H9 (cell line): Measurements from ENCODE around the gene TSPAN18. TPM values are rescaled to one million over a fixed set of nuclear protein-coding genes. Genes with fewer than 3 reads are reported as not detected.

ENCODE experiments used
- DNase-seq: peaks from one replicate; pipeline ENCODE4 v3.0.0-alpha.2; 2017
- H2AFZ ChIP-seq: one replicate; pipeline ENCODE4 v1.6.1; 2013; ENCODE audit warnings: mild to moderate bottlenecking, low read length, control low read depth, moderate library complexity
- H2AK5ac ChIP-seq: 2 replicates; pipeline ENCODE4 v1.6.1; 2013; ENCODE audit warnings: low read length, control low read depth, mixed read lengths; ENCODE audit not compliant: insufficient read length
- H2BK120ac ChIP-seq: one replicate; pipeline ENCODE4 v1.6.1; 2013; ENCODE audit warnings: low read depth, mild to moderate bottlenecking, low read length, control low read depth, inconsistent platforms; ENCODE audit not compliant: poor library complexity, severe bottlenecking
- H2BK12ac ChIP-seq: 2 replicates; pipeline ENCODE4 v1.6.1; 2013; ENCODE audit warnings: low read length, control low read depth, mixed read lengths, low read depth; ENCODE audit not compliant: insufficient read length
- H2BK15ac ChIP-seq: 2 replicates; pipeline ENCODE4 v1.6.1; 2013; ENCODE audit warnings: low read depth, low read length, control low read depth
- H2BK20ac ChIP-seq: one replicate; pipeline ENCODE4 v1.6.1; 2013; ENCODE audit warnings: low read depth, mild to moderate bottlenecking, low read length, control low read depth, inconsistent platforms; ENCODE audit not compliant: poor library complexity, severe bottlenecking
- H2BK5ac ChIP-seq: 2 replicates; pipeline ENCODE4 v1.6.1; 2013; ENCODE audit warnings: low read length, control low read depth, mixed read lengths; ENCODE audit not compliant: insufficient read length
- H3K14ac ChIP-seq: 2 replicates; pipeline ENCODE4 v1.6.1; 2013; ENCODE audit warnings: low read length, control low read depth; ENCODE audit not compliant: insufficient read depth
- H3K18ac ChIP-seq: 2 replicates; pipeline ENCODE4 v1.6.1; 2013; ENCODE audit warnings: low read depth, mild to moderate bottlenecking, mixed read lengths, low read length, control low read depth; ENCODE audit not compliant: insufficient read length
- H3K23ac ChIP-seq: 2 replicates; pipeline ENCODE4 v1.6.1; 2013; ENCODE audit warnings: low read length, control low read depth, mixed read lengths, low read depth; ENCODE audit not compliant: insufficient read length
- H3K23me2 ChIP-seq: 2 replicates; pipeline ENCODE4 v1.6.1; 2013; ENCODE audit warnings: low read depth, mild to moderate bottlenecking, mixed read lengths, low read length, control low read depth; ENCODE audit not compliant: insufficient read length, poor library complexity, severe bottlenecking
- H3K27ac ChIP-seq: 2 replicates; pipeline ENCODE4 v1.5.1; 2013; ENCODE audit warnings: low read length, control low read depth, mixed read lengths, low read depth; ENCODE audit not compliant: insufficient read length
- H3K27me3 ChIP-seq: 2 replicates; pipeline ENCODE4 v1.6.1; 2013; ENCODE audit warnings: low read length, control low read depth, inconsistent platforms; ENCODE audit not compliant: insufficient read depth
- H3K4ac ChIP-seq: 2 replicates; pipeline ENCODE4 v1.6.1; 2013; ENCODE audit warnings: low read depth, mild to moderate bottlenecking, control low read depth, inconsistent platforms, low read length, moderate library complexity
- H3K4me1 ChIP-seq: 2 replicates; pipeline ENCODE4 v1.6.1; 2013; ENCODE audit warnings: low read length, control low read depth, inconsistent platforms; ENCODE audit not compliant: insufficient read depth
- H3K4me2 ChIP-seq: 2 replicates; pipeline ENCODE4 v1.6.1; 2013; ENCODE audit warnings: low read length, control low read depth, mixed read lengths; ENCODE audit not compliant: insufficient read length, insufficient read depth
- H3K56ac ChIP-seq: 2 replicates; pipeline ENCODE4 v1.6.1; 2013; ENCODE audit warnings: low read depth, mild to moderate bottlenecking, mixed read lengths, low read length, control low read depth; ENCODE audit not compliant: insufficient read length
- H3K79me1 ChIP-seq: 2 replicates; pipeline ENCODE4 v1.6.1; 2013; ENCODE audit warnings: low read depth, mild to moderate bottlenecking, moderate library complexity, low read length, control low read depth, inconsistent platforms; ENCODE audit not compliant: insufficient read depth, poor library complexity, severe bottlenecking
- H3K79me2 ChIP-seq: 2 replicates; pipeline ENCODE4 v1.6.1; 2013; ENCODE audit warnings: low read length, control low read depth, inconsistent platforms; ENCODE audit not compliant: insufficient read depth
- H3K9ac ChIP-seq: 2 replicates; pipeline ENCODE4 v1.6.1; 2013; ENCODE audit warnings: low read length, control low read depth, mixed read lengths; ENCODE audit not compliant: insufficient read length; ENCODE audit errors: extremely low read depth
- H3K9me3 ChIP-seq: one replicate; pipeline ENCODE4 v1.6.1; 2013; ENCODE audit warnings: low read depth, low read length, inconsistent platforms; ENCODE audit not compliant: control insufficient read depth
- H3T11ph ChIP-seq: one replicate; pipeline ENCODE4 v1.6.1; 2013; ENCODE audit warnings: mild to moderate bottlenecking, low read length, control low read depth, inconsistent platforms
- H4K20me1 ChIP-seq: one replicate; pipeline ENCODE4 v1.6.1; 2013; ENCODE audit not compliant: control insufficient read depth, insufficient read length, insufficient read depth
- H4K5ac ChIP-seq: 2 replicates; pipeline ENCODE4 v1.6.1; 2013; ENCODE audit warnings: low read depth, mild to moderate bottlenecking, mixed read lengths, low read length, control low read depth; ENCODE audit not compliant: insufficient read length
- H4K8ac ChIP-seq: replicated peaks from 2 replicates; pipeline ENCODE4 v1.6.1; 2013; ENCODE audit warnings: low read length, control low read depth, mixed read lengths, low read depth; ENCODE audit not compliant: insufficient read length
- H4K91ac ChIP-seq: 2 replicates; pipeline ENCODE4 v1.6.1; 2013; ENCODE audit warnings: low read depth, mild to moderate bottlenecking, moderate library complexity, mixed read lengths, low read length, control low read depth; ENCODE audit not compliant: insufficient read length
- H3K27ac Mint-ChIP-seq, 3 experiments: 2 replicates in 2 of 3; 3 replicates in 1 of 3; pipeline ENCODE4 v1.8.0; 2020 to 2021; ENCODE audit warnings: mixed read lengths in 3 of 3, mild to moderate bottlenecking in 1 of 3, moderate library complexity in 1 of 3
- H3K27me3 Mint-ChIP-seq: 2 replicates; pipeline ENCODE4 v1.8.0; 2021; ENCODE audit warnings: low read depth, mild to moderate bottlenecking, moderate library complexity, mixed read lengths
- H3K36me3 Mint-ChIP-seq, 3 experiments: 2 replicates in 2 of 3; 3 replicates in 1 of 3; pipeline ENCODE4 v1.8.0; 2020 to 2021; ENCODE audit warnings: low read depth in 3 of 3, mixed read lengths in 3 of 3; ENCODE audit not compliant: insufficient read depth in 1 of 3
- H3K4me1 Mint-ChIP-seq, 2 experiments: 2 replicates each; pipeline ENCODE4 v1.8.0; 2020; ENCODE audit warnings: mixed read lengths in 2 of 2
- H3K4me3 Mint-ChIP-seq, 2 experiments: 2 replicates in 1 of 2; 3 replicates in 1 of 2; pipeline ENCODE4 v1.8.0; 2020 to 2021; ENCODE audit warnings: mild to moderate bottlenecking in 2 of 2, mixed read lengths in 2 of 2, moderate library complexity in 1 of 2
- H3K9me3 Mint-ChIP-seq, 2 experiments: 2 replicates in 1 of 2; 3 replicates in 1 of 2; pipeline ENCODE4 v1.8.0; 2020; ENCODE audit warnings: mild to moderate bottlenecking in 2 of 2, mixed read lengths in 2 of 2, moderate library complexity in 1 of 2
- total RNA-seq: library from RNA; stranded (reverse); gene quantifications from 2 replicates; pipeline ENCODE4 v1.2.1, GENCODE V29; 2021
- TF ChIP-seq, protein P1 (sequence below): fragments of 200-600 bp; sonication (generic); conservative IDR thresholded peaks from 3 replicates; pipeline ENCODE4 v1.8.0; 2021; ENCODE audit warnings: antibody characterized with exemption, mild to moderate bottlenecking

Gene TSPAN18
- total RNA-seq, 1 experiment from 2014 or later: 25.3 TPM

DNA sequence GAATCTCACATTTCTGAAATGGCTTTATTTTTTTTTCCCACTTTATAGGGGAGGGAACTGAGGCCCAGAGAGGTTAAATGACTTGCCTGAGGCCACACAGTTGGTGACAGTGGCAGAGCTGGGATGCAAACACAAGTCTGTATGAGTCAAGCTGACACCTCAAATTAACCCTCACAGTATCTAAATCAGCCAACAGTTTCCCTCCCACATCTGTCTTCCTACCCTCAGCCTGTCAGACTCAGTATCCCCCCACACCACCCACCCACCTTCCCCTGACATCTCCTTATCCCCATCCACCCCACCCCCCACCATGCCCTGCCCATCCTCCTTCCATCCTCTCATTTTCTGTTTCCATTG, 128.7 kb downstream of the TSPAN18 start:
- Histone ChIP-seq H3K27ac (no peak overlapping the region), H3K23me2 (no peaks in the 10 kb centered on the region), H2AK5ac (no peak overlapping the region)

More for the DNA sequence above, 128.7 kb downstream of the TSPAN18 start:
- Histone ChIP-seq H2BK120ac (no peak overlapping the region), H2AFZ (no peak overlapping the region), H3K79me2 (no peaks in the 10 kb centered on the region), H3K79me1 (no peaks in the 10 kb centered on the region), H4K20me1 (no peaks in the 10 kb centered on the region), H3K4me1 (peaks cover 4% of the 10 kb centered on the region; the same call in 1 of the 2 replicates), H3K27me3 (no peaks in the 10 kb centered on the region), H4K91ac (no peak overlapping the region), H3K4ac (no peak overlapping the region), H2BK5ac (no peak overlapping the region), H3K4me2 (no peak overlapping the region), H3K56ac (no peak overlapping the region), H2BK12ac (no peak overlapping the region), H3T11ph (no peak overlapping the region), H2BK20ac (no peak overlapping the region), H3K18ac (no peak overlapping the region), H2BK15ac (no peak overlapping the region), H4K5ac (no peak overlapping the region), H4K8ac (no peak overlapping the region), H3K9me3 (no peaks in the 10 kb centered on the region), H3K9ac (no peak overlapping the region), H3K23ac (no peak overlapping the region), H3K14ac (no peak overlapping the region)
- Mint-ChIP-seq H3K27me3 (peaks cover 6% of the 10 kb centered on the region; the same call in 1 of the 2 replicates), H3K9me3 (no peaks in the 10 kb centered on the region), H3K4me3 (no peak overlapping the region), H3K36me3 (no peaks in the 10 kb centered on the region), H3K27ac (no peak overlapping the region), H3K4me1 (peaks cover 42 to 58% of the 10 kb centered on the region in 2 experiments)
- TF ChIP-seq, protein P1, sequence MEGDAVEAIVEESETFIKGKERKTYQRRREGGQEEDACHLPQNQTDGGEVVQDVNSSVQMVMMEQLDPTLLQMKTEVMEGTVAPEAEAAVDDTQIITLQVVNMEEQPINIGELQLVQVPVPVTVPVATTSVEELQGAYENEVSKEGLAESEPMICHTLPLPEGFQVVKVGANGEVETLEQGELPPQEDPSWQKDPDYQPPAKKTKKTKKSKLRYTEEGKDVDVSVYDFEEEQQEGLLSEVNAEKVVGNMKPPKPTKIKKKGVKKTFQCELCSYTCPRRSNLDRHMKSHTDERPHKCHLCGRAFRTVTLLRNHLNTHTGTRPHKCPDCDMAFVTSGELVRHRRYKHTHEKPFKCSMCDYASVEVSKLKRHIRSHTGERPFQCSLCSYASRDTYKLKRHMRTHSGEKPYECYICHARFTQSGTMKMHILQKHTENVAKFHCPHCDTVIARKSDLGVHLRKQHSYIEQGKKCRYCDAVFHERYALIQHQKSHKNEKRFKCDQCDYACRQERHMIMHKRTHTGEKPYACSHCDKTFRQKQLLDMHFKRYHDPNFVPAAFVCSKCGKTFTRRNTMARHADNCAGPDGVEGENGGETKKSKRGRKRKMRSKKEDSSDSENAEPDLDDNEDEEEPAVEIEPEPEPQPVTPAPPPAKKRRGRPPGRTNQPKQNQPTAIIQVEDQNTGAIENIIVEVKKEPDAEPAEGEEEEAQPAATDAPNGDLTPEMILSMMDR: no peak
- no peak for DNase-seq
